D721Med (cell line): Measurements from ENCODE around the gene GPATCH8.
"Not testable (repeated sequence)": the region's sequence is repeated elsewhere in the genome, so short reads cannot be mapped to it uniquely, and the experiment has no call there.

Experiments
- DNase-seq: peaks from one replicate; pipeline ENCODE4 v3.0.0; 2011; ENCODE audit warnings: low spot score; ENCODE audit not compliant: insufficient read length
- FAIRE-seq: peaks from 2 replicates; lab custom pipeline; 2011; peaks lifted over from hg19 to GRCh38; lab: Jason Lieb, UNC
- TF ChIP-seq, protein P1 (sequence below): IDR thresholded peaks from 2 replicates; pipeline ENCODE4 v1.5.1; 2012; ENCODE audit warnings: mild to moderate bottlenecking, control low read depth; ENCODE audit not compliant: insufficient read depth; ENCODE audit errors: missing control alignments

Gene GPATCH8

DNA sequence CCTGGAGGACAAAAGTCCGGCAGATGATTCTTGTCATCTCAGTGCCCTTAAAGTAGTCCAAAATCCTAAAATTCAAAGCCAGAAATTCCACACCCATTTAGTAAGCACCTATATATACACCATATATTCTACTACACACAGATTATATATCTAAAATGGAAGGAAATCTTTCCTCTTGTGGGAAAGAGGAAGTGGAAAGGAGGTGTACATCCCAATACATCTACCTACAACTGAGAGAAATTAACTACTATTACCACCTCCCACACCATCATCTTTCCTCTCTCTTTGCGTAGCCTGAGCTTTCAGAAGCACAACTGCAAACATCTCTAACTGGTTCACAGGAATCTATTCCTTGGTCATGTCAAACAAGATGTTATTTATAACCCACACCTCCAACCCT, 108.4 kb downstream of the GPATCH8 start:
- no peak for FAIRE-seq
- TF ChIP-seq, protein P1, sequence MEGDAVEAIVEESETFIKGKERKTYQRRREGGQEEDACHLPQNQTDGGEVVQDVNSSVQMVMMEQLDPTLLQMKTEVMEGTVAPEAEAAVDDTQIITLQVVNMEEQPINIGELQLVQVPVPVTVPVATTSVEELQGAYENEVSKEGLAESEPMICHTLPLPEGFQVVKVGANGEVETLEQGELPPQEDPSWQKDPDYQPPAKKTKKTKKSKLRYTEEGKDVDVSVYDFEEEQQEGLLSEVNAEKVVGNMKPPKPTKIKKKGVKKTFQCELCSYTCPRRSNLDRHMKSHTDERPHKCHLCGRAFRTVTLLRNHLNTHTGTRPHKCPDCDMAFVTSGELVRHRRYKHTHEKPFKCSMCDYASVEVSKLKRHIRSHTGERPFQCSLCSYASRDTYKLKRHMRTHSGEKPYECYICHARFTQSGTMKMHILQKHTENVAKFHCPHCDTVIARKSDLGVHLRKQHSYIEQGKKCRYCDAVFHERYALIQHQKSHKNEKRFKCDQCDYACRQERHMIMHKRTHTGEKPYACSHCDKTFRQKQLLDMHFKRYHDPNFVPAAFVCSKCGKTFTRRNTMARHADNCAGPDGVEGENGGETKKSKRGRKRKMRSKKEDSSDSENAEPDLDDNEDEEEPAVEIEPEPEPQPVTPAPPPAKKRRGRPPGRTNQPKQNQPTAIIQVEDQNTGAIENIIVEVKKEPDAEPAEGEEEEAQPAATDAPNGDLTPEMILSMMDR: no peak
- DNase-seq: no peak

DNA sequence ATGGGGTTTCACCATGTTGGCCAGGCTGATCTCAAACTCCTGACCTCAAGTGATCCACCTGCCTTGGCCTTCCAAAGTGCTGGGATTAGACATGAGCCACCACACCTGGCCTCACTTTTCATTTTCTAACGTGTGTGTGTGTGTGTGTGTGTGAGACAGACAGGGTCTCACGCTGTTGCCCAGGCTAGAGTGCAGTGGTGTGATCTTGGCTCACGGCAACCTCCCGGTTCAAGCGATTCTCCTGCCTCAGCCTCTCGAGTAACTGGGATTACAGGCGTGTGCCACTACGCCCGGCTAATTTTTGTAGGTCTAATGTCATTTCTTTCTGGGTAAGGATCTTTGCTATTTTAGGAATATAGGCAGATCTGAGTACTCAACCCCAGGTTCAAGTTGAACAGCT, 109.1 kb downstream of the GPATCH8 start:
- not testable (repeated sequence) for FAIRE-seq

DNA sequence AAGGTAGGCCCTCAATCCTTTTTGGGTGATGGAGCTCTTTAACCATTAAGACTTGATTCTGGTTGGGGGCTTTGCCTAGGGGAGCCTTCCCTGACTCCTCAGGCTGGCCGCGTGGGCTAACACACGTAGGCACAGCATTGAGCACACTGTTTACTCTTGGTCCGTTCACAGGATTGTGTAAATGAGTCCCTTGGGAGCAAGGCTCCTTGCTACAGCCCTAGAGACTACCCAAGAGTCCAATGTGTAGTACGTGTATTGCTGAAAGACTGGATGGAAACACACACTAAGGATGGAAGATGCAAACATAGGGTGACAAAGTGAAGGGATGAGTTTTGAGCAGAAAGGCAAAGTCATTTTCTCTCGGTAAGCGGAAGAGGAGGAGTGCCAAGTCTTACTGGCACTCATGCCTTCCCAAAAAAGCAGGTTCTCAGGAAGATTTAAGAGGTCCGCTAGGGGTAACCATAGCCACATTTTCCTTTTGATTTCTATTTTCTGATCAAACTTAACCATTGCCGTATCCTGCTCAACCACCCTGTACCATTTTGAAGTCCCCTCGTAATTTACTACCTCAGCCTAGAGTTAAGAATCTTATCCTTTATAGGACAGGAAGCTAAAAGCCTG, 112.8 kb downstream of the GPATCH8 start:
- FAIRE-seq: no peak
- DNase-seq: no peak
- TF ChIP-seq, protein P1: no peak

More for the DNA sequence above, 109.1 kb downstream of the GPATCH8 start:
- not testable (repeated sequence) for DNase-seq

DNA sequence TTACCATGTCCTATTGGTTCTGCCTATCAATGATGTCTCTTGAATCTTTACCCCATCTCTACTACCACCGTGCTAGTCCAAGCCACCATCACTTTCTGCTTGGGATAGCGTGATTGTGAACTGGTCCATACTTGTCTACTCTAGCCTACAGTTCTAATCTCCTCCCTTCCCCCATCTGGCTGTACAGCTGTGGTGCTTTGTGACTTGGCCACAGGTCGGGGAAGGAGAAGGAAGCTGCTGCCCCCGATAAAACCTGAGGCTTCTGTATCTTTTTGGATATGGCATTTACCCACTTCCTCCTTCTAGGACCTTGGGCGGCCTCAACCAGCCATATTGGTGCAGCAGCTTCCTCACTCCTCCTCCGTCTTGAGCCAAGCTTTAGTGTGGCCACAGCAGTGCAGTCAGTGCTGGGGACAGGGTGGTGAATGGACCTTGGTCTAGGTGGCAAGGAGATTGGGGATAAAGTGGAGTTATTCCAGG, 113.4 kb downstream of the GPATCH8 start:
- TF ChIP-seq, protein P1: no peak
- no peak for FAIRE-seq
- no peak for DNase-seq

DNA sequence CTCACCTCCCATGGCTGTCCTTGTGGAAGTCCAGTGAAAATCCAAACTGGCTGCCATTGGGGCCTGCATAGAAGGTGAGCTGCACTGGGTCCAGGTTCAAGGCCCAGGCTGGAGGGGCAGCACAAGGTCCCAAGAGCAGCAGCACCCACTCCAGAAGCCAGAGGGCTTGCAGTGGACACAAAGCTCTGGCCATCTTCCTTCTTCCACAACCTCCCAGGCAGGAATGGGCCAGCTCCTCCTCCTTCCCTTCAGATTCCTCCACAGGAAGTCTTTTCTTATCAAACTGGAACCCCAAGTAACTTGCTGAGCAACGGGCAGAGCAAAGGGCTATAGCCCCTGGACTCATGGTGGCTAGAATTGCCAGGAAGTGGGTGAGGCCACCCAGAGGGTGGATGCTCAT, 113.9 kb downstream of the GPATCH8 start, which contains the start of gene ITGA2B:
Gene ITGA2B, minus strand, starts transcription at position 369 of the 400 bp plus-strand sequence. Its CDS starts 176 bp downstream, at position 193.
- no peak for DNase-seq
- FAIRE-seq: no peak
- TF ChIP-seq, protein P1: no peak

DNA sequence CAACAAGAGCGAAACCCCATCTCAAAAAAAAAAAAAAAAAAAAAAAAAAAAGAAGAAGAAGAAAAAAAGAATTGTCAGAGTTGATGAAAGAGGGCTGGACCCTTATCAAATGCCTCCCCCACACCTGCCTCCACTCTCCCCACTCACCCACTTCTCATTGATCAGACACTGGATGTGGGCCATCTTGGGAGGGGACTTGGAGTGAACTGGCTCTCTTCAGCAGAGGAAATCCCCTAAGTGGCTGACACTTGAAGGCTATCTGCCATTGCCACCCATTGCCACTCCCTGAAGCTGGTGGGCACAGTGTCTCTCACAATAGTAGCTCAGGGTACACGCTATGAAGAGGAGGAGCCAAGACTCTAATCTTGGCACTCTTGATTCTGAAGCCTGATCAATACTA, 115.4 kb downstream of the GPATCH8 start:
- FAIRE-seq: no peak
- no peak for DNase-seq
- TF ChIP-seq, protein P1: no peak

DNA sequence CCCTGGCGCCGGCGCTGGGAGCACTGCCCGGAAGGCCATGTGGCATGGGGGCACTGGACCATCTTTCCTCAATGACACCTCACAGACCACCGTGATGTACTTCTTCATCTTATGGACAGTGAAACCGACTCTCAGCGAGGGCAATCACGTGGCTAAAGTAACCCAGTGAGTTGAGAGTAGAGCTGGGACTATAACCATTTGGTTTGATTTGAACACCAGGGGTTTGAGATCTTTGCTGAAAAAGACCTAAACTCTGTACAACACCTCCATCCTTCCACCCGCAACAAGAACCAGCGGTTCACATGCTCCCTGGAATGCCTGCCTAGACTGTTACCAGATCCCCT, 117.1 kb downstream of the GPATCH8 start:
- FAIRE-seq: no peak
- TF ChIP-seq, protein P1: no peak
- no peak for DNase-seq
